HCT116 (cell line): ENCODE measurements around the gene ZNF276. TPM values are rescaled to one million over a fixed set of nuclear protein-coding genes. Genes with fewer than 3 reads are reported as not detected.

ENCODE experiments used
- ATAC-seq: fragments of 200-7000 bp; cut with Tn5 transposase; 2 replicates; pipeline ENCODE4 v1.9.1; 2020; ENCODE audit warnings: mild to moderate bottlenecking, moderate library complexity
- BruUV-seq: library from RNA; stranded (reverse); fragments of 400-500 nt; replicated peaks from 2 replicates; lab custom pipeline; 2021; lab: Mats Ljungman, UMichigan
- CTCF ChIA-PET: fragments of 300-600 bp; sonication (Branson Sonifier 250); formaldehyde crosslinking; loops from one replicate; lab custom pipeline; 2021; ENCODE audit warnings: antibody characterized with exemption; lab: Charles Lee
- POLR2A ChIA-PET: fragments of 300-600, 350-600 bp; sonication (Branson Sonifier 250); formaldehyde crosslinking; loops from one replicate; lab custom pipeline; 2021; ENCODE audit warnings: antibody characterized with exemption; lab: Charles Lee
- RAD21 ChIA-PET, 2 experiments: fragments of 300-600 bp; sonication (Branson Sonifier 250); formaldehyde crosslinking; loops; one replicate each; lab custom pipeline; 2023; ENCODE audit warnings: low total read pairs in 2 of 2; ENCODE audit not compliant: uncharacterized antibody in 2 of 2, unreplicated experiment in 2 of 2, low non-redundant PET in 1 of 2; lab: Charles Lee
- DNase-seq: peaks from one replicate; pipeline ENCODE4 v3.0.0-alpha.2; 2010; ENCODE audit warnings: low read depth, low spot score
- H2AFZ ChIP-seq: fragments of 200-600 bp; shearing (Covaris generic), sonication (generic); 2 replicates; pipeline ENCODE4 v1.6.1; 2017; ENCODE audit warnings: low read depth, mixed run types, mixed read lengths, antibody characterized with exemption, low read length; ENCODE audit not compliant: poor library complexity, severe bottlenecking
- H3K27ac ChIP-seq: 2 replicates; pipeline ENCODE4 v1.5.1; 2012; ENCODE audit warnings: low read depth, low read length
- H3K27me3 ChIP-seq: fragments of 200-600 bp; sonication (generic); 2 replicates; pipeline ENCODE4 v1.6.1; 2016; ENCODE audit warnings: mixed run types, low read length, mixed read lengths; ENCODE audit not compliant: insufficient read depth
- H3K36me3 ChIP-seq, 2 experiments: fragments of 200-500 bp in 1 of 2; fragments of 200-600 bp in 1 of 2; sonication (Bioruptor generic) in 1 of 2; sonication (generic) in 1 of 2; 2 replicates each; pipeline versions ENCODE4 v1.5.1 to v1.6.1; 2014 to 2016; ENCODE audit warnings: low read length in 2 of 2, inconsistent platforms in 1 of 2, mixed read lengths in 1 of 2, mixed run types in 1 of 2; ENCODE audit not compliant: insufficient read depth in 2 of 2, control insufficient read depth in 1 of 2
- H3K4me1 ChIP-seq, 2 experiments: fragments of 200-600 bp in 1 of 2; sonication (generic) in 1 of 2; 2 replicates each; pipeline versions ENCODE4 v1.5.1 to v1.6.1; 2012 to 2017; ENCODE audit warnings: low read length in 2 of 2, inconsistent platforms in 1 of 2, mild to moderate bottlenecking in 1 of 2, mixed read lengths in 1 of 2, mixed run types in 1 of 2, moderate library complexity in 1 of 2; ENCODE audit not compliant: insufficient read depth in 2 of 2, control insufficient read depth in 1 of 2
- H3K4me2 ChIP-seq: fragments of 200-600 bp; sonication (generic); 2 replicates; pipeline ENCODE4 v1.6.1; 2017; ENCODE audit warnings: mixed run types, low read length, mixed read lengths
- H3K4me3 ChIP-seq, 2 experiments: fragments of 200-600 bp in 1 of 2; sonication (generic) in 1 of 2; replicated peaks in 1 of 2; 2 replicates each; pipeline ENCODE4 v1.5.1; 2011 to 2016; ENCODE audit warnings: low read length in 2 of 2, control low read depth in 1 of 2, low read depth in 1 of 2, mild to moderate bottlenecking in 1 of 2, mixed read lengths in 1 of 2, mixed run types in 1 of 2
- H3K79me2 ChIP-seq: fragments of 200-600 bp; sonication (generic); 2 replicates; pipeline ENCODE4 v1.6.1; 2017; ENCODE audit warnings: mild to moderate bottlenecking, mixed run types, low read length, moderate library complexity, mixed read lengths; ENCODE audit not compliant: insufficient read depth
- H3K9ac ChIP-seq: fragments of 200-600 bp; sonication (generic); 2 replicates; pipeline ENCODE4 v1.6.1; 2016; ENCODE audit warnings: low read length, mixed read lengths
- H3K9me2 ChIP-seq: fragments of 200-600 bp; sonication (generic), shearing (Covaris generic); 2 replicates; pipeline ENCODE4 v1.6.1; 2017; ENCODE audit warnings: mixed run types, mild to moderate bottlenecking, moderate library complexity; ENCODE audit not compliant: insufficient read depth
- H3K9me3 ChIP-seq, 2 experiments: fragments of 200-500 bp in 1 of 2; fragments of 200-600 bp in 1 of 2; sonication (Bioruptor generic) in 1 of 2; sonication (generic) in 1 of 2; 2 replicates each; pipeline ENCODE4 v1.6.1; 2014 to 2017; ENCODE audit warnings: low read length in 2 of 2, mixed read lengths in 2 of 2, inconsistent platforms in 1 of 2, low read depth in 1 of 2, mild to moderate bottlenecking in 1 of 2, mixed run types in 1 of 2, moderate library complexity in 1 of 2; ENCODE audit not compliant: control insufficient read depth in 1 of 2, insufficient read depth in 1 of 2
- H4K20me1 ChIP-seq: fragments of 200-600 bp; sonication (generic), shearing (Covaris generic); 2 replicates; pipeline ENCODE4 v1.6.1; 2017; ENCODE audit warnings: mixed run types, mild to moderate bottlenecking, moderate library complexity; ENCODE audit not compliant: insufficient read depth
- CTCF ChIP-seq, 3 experiments: fragments of 200-600 bp in 1 of 3; sonication (generic) in 1 of 3; IDR thresholded peaks in 2 of 3; conservative IDR thresholded peaks in 1 of 3; 2 replicates each; pipeline ENCODE4 v1.5.1; 2012 to 2017; ENCODE audit warnings: low read depth in 2 of 3, low read length in 2 of 3, antibody characterized with exemption in 1 of 3, borderline replicate concordance in 1 of 3, control low read depth in 1 of 3, mild to moderate bottlenecking in 1 of 3, mixed read lengths in 1 of 3, mixed run types in 1 of 3, moderate library complexity in 1 of 3; ENCODE audit not compliant: insufficient read depth in 1 of 3
- POLR2AphosphoS5 ChIP-seq: IDR thresholded peaks from 2 replicates; pipeline ENCODE4 v1.6.1; 2011; ENCODE audit warnings: mild to moderate bottlenecking, low read depth, low read length, moderate library complexity
- TCF7L2 ChIP-seq: IDR thresholded peaks from 2 replicates; pipeline ENCODE4 v1.7.0; 2011; ENCODE audit warnings: borderline replicate concordance, inconsistent platforms; ENCODE audit not compliant: insufficient read depth, insufficient read length; ENCODE audit errors: extremely low read depth
- YY1 ChIP-seq: IDR thresholded peaks from 2 replicates; pipeline ENCODE4 v1.6.1; 2011; ENCODE audit warnings: low read length, low read depth, moderate library complexity, mild to moderate bottlenecking; ENCODE audit not compliant: insufficient replicate concordance; ENCODE audit errors: extremely low read depth
- intact Hi-C: fragments of 100-400 bp; cut with micrococcal nuclease; formaldehyde crosslinking; loops from 2 replicates; pipeline ENCODE4 v1.10.0; 2022
- total RNA-seq: library from RNA; stranded (reverse); gene quantifications from one replicate; pipeline ENCODE4 v1.2.1, GENCODE V29; 2021; ENCODE audit not compliant: unreplicated experiment
- TF ChIP-seq, protein P1 (sequence below): IDR thresholded peaks from 2 replicates; pipeline ENCODE4 v1.6.1; 2012

ZNF276 gene
- total RNA-seq, 1 experiment from 2014 or later, result 49.9 TPM

DNA sequence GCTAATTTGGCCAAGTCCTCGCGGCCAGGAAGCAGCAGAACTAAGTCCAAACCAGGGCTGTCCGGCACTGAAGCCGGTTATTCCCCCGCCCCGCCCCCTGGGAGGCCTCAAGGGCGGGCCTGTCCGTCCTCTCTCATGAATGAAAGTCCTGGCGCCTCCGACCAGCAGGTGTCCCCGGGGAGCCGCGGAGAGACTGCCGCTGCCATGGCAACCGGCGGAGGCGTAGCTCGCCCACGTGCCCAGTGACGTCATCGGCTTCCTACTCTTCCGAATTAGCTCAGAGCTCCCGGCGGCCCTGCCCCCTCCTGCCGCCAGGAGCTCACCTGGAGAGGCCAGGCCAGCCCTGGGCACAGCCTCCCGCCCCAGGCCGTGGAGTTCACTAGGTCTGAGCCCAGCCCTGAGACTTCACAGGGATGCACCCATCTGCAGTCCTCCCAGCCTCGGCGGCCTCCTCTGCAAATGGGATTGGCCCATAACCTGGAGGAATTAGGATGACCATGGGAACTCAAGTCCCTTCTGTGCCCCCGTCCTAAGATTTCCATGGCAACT is 21.2 kb upstream of the ZNF276 start:
- Histone ChIP-seq H3K9me3 (no peaks in the 10 kb centered on the region), H3K4me3 (peak overlapping the region; percentile 76 to 90), H3K4me1 (peaks cover 15 to 27% of the 10 kb centered on the region in 2 experiments), H3K36me3 (peaks cover 6 to 12% of the 10 kb centered on the region in 2 experiments; a peak in 2 of 4 replicates), H3K27me3 (no peaks in the 10 kb centered on the region), H4K20me1 (peaks cover 3% of the 10 kb centered on the region; the same call in 1 of the 2 replicates), H3K79me2 (peaks cover 24% of the 10 kb centered on the region), H3K9ac (peak overlapping the region; percentile 85), H3K4me2 (peak overlapping the region; percentile 98), H3K9me2 (no peaks in the 10 kb centered on the region), H3K27ac (peak overlapping the region; percentile 88), H2AFZ (no peak overlapping the region)
- ChIA-PET RAD21 (interaction anchor here (0.6 to 1.2 kb wide), 3 partner anchors 14 to 23 kb away, joined by 3 to 4 read pairs (median 4); partner anchors contain the start of genes CDK10 (in 1 of the 2) and VPS9D1 (in 1 of the 2)), CTCF (interaction anchor here (0.9 to 2.8 kb wide), 16 partner anchors 9 to 222 kb away, joined by 3 to 20 read pairs (median 5); partner anchors contain the start of genes CDK10, CHMP1A, SPATA33 and TCF25), POLR2A (interaction anchor here (0.6 to 2.0 kb wide), 18 partner anchors 9 to 223 kb away, joined by 3 to 7 read pairs (median 4); partner anchors contain the start of genes CDK10, CHMP1A, FANCA and SPATA33)
- TF ChIP-seq CTCF (IDR thresholded peaks at IDR 0.05 in 2 of 3, conservative IDR thresholded peaks at IDR 0.05 in 1 of 3; ENCODE audit: borderline replicate concordance in 1 of 3, insufficient read depth in 1 of 3, low read depth in 2 of 3, low read length in 2 of 3) (peak in 2 of 3 experiments; percentile 57 to 74; a peak in 4 of 6 replicates), YY1 (peak; percentile 70), TCF7L2 (peak; percentile 69), POLR2AphosphoS5 (peak; percentile 88)
- TF ChIP-seq, protein P1, sequence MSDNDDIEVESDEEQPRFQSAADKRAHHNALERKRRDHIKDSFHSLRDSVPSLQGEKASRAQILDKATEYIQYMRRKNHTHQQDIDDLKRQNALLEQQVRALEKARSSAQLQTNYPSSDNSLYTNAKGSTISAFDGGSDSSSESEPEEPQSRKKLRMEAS, result no peak
- intact Hi-C loops, result loop anchor here (1.0 kb wide), 2 partner anchors 14 to 93 kb away; partner anchors contain the start of gene CDK10
- BruUV-seq, result TSS peak; percentile 47
- peak; percentile 60 for ATAC-seq
- DNase-seq, result peak; percentile 100
